C4-2B (cell line): ENCODE measurements around the gene GRK5.

Source experiments
- H3K27ac ChIP-seq: fragments of 450-650 bp; 2 replicates; pipeline ENCODE4 v1.5.1; 2017
- CTCF ChIP-seq: fragments of 450-650 bp; conservative IDR thresholded peaks from 2 replicates; pipeline ENCODE4 v1.5.1; 2017; ENCODE audit warnings: mild to moderate bottlenecking
- ZFX ChIP-seq: fragments of 450-650 bp; IDR thresholded peaks from 2 replicates; pipeline ENCODE4 v1.6.1; 2017

The GRK5 gene

GRCh38 chr10:119393421-119393820, 186.1 kb downstream of the GRK5 start:
- TF ChIP-seq CTCF: no peak
- TF ChIP-seq ZFX: no peak
- H3K27ac ChIP-seq: no peak overlapping the region

GRCh38 chr10:119393845-119394244, 186.5 kb downstream of the GRK5 start:
- H3K27ac ChIP-seq: no peak overlapping the region

GRCh38 chr10:119394657-119395279, 187.4 kb downstream of the GRK5 start:
- TF ChIP-seq CTCF (no peak), ZFX (no peak)
- no peak overlapping the region for H3K27ac ChIP-seq

More at GRCh38 chr10:119393845-119394244, 186.5 kb downstream of the GRK5 start:
- TF ChIP-seq CTCF: no peak
- TF ChIP-seq ZFX: no peak

GRCh38 chr10:119395280-119396007, 188.1 kb downstream of the GRK5 start:
- TF ChIP-seq CTCF: no peak
- no peak for TF ChIP-seq ZFX
- no peak overlapping the region for H3K27ac ChIP-seq

- TF ChIP-seq CTCF (no peak), ZFX (no peak)
- no peak overlapping the region for H3K27ac ChIP-seq
Measured at GRCh38 chr10:119396008-119396708, 188.8 kb downstream of the GRK5 start.

GRCh38 chr10:119396709-119397071, 189.3 kb downstream of the GRK5 start:
- H3K27ac ChIP-seq: no peak overlapping the region
- no peak for TF ChIP-seq CTCF
- no peak for TF ChIP-seq ZFX

- H3K27ac ChIP-seq: no peak overlapping the region
- TF ChIP-seq ZFX: no peak
- TF ChIP-seq CTCF: no peak
Measured at GRCh38 chr10:119397416-119397815, 190.0 kb downstream of the GRK5 start.
